HCT116 (cell line): Measurements from ENCODE around the gene KRTAP29-1.

Experiments used
- CTCF ChIP-seq, 3 experiments: fragments of 200-600 bp in 1 of 3; sonication (generic) in 1 of 3; IDR thresholded peaks in 2 of 3; conservative IDR thresholded peaks in 1 of 3; 2 replicates each; pipeline ENCODE4 v1.5.1; 2012 to 2017; ENCODE audit warnings: low read depth in 2 of 3, low read length in 2 of 3, antibody characterized with exemption in 1 of 3, borderline replicate concordance in 1 of 3, control low read depth in 1 of 3, mild to moderate bottlenecking in 1 of 3, mixed read lengths in 1 of 3, mixed run types in 1 of 3, moderate library complexity in 1 of 3; ENCODE audit not compliant: insufficient read depth in 1 of 3
- ELF1 ChIP-seq: IDR thresholded peaks from 2 replicates; pipeline ENCODE4 v1.6.1; 2012; ENCODE audit warnings: low read depth, borderline replicate concordance
- EZH2 ChIP-seq: fragments of 200-600 bp; sonication (generic); IDR thresholded peaks from 2 replicates; pipeline ENCODE4 v1.6.1; 2017; ENCODE audit warnings: antibody characterized with exemption, mixed run types
- EZH2phosphoT487 ChIP-seq: fragments of 200-600 bp; IDR thresholded peaks from 2 replicates; pipeline ENCODE4 v1.6.1; 2018; ENCODE audit warnings: antibody characterized with exemption, borderline replicate concordance
- MAX ChIP-seq: IDR thresholded peaks from 2 replicates; pipeline ENCODE4 v1.6.1; 2012
- POLR2AphosphoS5 ChIP-seq: IDR thresholded peaks from 2 replicates; pipeline ENCODE4 v1.6.1; 2011; ENCODE audit warnings: mild to moderate bottlenecking, low read depth, low read length, moderate library complexity
- RAD21 ChIP-seq: IDR thresholded peaks from 2 replicates; pipeline ENCODE4 v1.6.1; 2012; ENCODE audit warnings: low read depth, mild to moderate bottlenecking
- SIN3A ChIP-seq: IDR thresholded peaks from 2 replicates; pipeline ENCODE4 v1.6.1; 2012; ENCODE audit warnings: low read depth

GRCh38 chr17:41333098-41333497 is 30.4 kb upstream of the KRTAP29-1 start:
- TF ChIP-seq POLR2AphosphoS5 = no peak
- no peak for TF ChIP-seq ELF1
- no peak for TF ChIP-seq EZH2phosphoT487
- no peak for TF ChIP-seq SIN3A
- TF ChIP-seq CTCF (IDR thresholded peaks at IDR 0.05 in 2 of 3, conservative IDR thresholded peaks at IDR 0.05 in 1 of 3; ENCODE audit: borderline replicate concordance in 1 of 3, insufficient read depth in 1 of 3, low read depth in 2 of 3, low read length in 2 of 3) = no peak
- no peak for TF ChIP-seq EZH2
- TF ChIP-seq RAD21 = no peak
- no peak for TF ChIP-seq MAX
